SK-N-SH treated with all-trans-retinoic acid at 6 μM for 48 hours (cell line): ENCODE results near the gene RRAS2.

Source experiments
- ATAC-seq: fragments of 200-7000 bp; cut with Tn5 transposase; 3 replicates; pipeline ENCODE4 v1.9.1; 2020; ENCODE audit warnings: mild to moderate bottlenecking, moderate library complexity
- ARNTL ChIP-seq: fragments of 450-650 bp; formaldehyde crosslinking; IDR thresholded peaks from 2 replicates; pipeline ENCODE4 v1.5.0; 2020; ENCODE audit warnings: low read depth, mild to moderate bottlenecking, moderate library complexity, borderline replicate concordance
- BACH2 ChIP-seq: fragments of 250-450 bp; sonication (Bioruptor Pico); IDR thresholded peaks from 2 replicates; pipeline ENCODE4 v1.9.0; 2021; ENCODE audit warnings: mild to moderate bottlenecking, borderline replicate concordance
- CSDC2 ChIP-seq: fragments of 250-450 bp; sonication (Bioruptor Pico); IDR thresholded peaks from 2 replicates; pipeline ENCODE4 v1.5.0; 2020; ENCODE audit warnings: mild to moderate bottlenecking, moderate library complexity
- ESRRG ChIP-seq: fragments of 250-450 bp; sonication (Bioruptor Pico); IDR thresholded peaks from 2 replicates; pipeline ENCODE4 v1.6.1; 2021; ENCODE audit warnings: mild to moderate bottlenecking
- GLIS3 ChIP-seq: fragments of 250-450 bp; sonication (Bioruptor Pico); IDR thresholded peaks from 2 replicates; pipeline ENCODE4 v1.5.0; 2020; ENCODE audit warnings: mild to moderate bottlenecking, moderate library complexity
- ISL1 ChIP-seq: fragments of 250-450 bp; sonication (Bioruptor Pico); IDR thresholded peaks from 2 replicates; pipeline ENCODE4 v2.1.2; 2022; ENCODE audit warnings: mild to moderate bottlenecking, moderate library complexity
- POU6F1 ChIP-seq: fragments of 250-450 bp; sonication (Bioruptor Pico); IDR thresholded peaks from 2 replicates; pipeline ENCODE4 v1.8.0; 2021; ENCODE audit warnings: low read depth, mild to moderate bottlenecking, moderate library complexity, borderline replicate concordance
- PPARA ChIP-seq: fragments of 250-450 bp; sonication (Bioruptor Pico); IDR thresholded peaks from 2 replicates; pipeline ENCODE4 v1.5.0; 2020; ENCODE audit warnings: mild to moderate bottlenecking, borderline replicate concordance
- RARB ChIP-seq: fragments of 250-450 bp; sonication (Bioruptor Pico); IDR thresholded peaks from 2 replicates; pipeline ENCODE4 v1.8.0; 2021; ENCODE audit warnings: mild to moderate bottlenecking, moderate library complexity
- SNAI2 ChIP-seq: fragments of 250-450 bp; sonication (Bioruptor Pico); IDR thresholded peaks from 2 replicates; pipeline ENCODE4 v1.5.0; 2020; ENCODE audit warnings: mild to moderate bottlenecking, moderate library complexity
- TCF4 ChIP-seq: fragments of 250-450 bp; sonication (Bioruptor Pico); IDR thresholded peaks from 2 replicates; pipeline ENCODE4 v1.8.0; 2021; ENCODE audit warnings: mild to moderate bottlenecking, moderate library complexity, borderline replicate concordance
- TSHZ2 ChIP-seq: fragments of 250-450 bp; sonication (Bioruptor Pico); IDR thresholded peaks from 2 replicates; pipeline ENCODE4 v1.5.0; 2020; ENCODE audit warnings: mild to moderate bottlenecking, moderate library complexity
- ZFP3 ChIP-seq: fragments of 250-450 bp; sonication (Bioruptor Pico); IDR thresholded peaks from 2 replicates; pipeline ENCODE4 v1.5.0; 2020; ENCODE audit warnings: mild to moderate bottlenecking, moderate library complexity
- ZFP30 ChIP-seq: fragments of 450-650 bp; formaldehyde crosslinking; IDR thresholded peaks from 2 replicates; pipeline ENCODE4 v1.5.0; 2022; ENCODE audit warnings: mild to moderate bottlenecking, moderate library complexity
- ZNF565 ChIP-seq: fragments of 450-650 bp; formaldehyde crosslinking; conservative IDR thresholded peaks from 2 replicates; pipeline ENCODE4 v1.5.0; 2020; ENCODE audit warnings: low read depth, mild to moderate bottlenecking, moderate library complexity
- ZNF70 ChIP-seq: fragments of 450-650 bp; formaldehyde crosslinking; IDR thresholded peaks from 2 replicates; pipeline ENCODE4 v1.5.0; 2020; ENCODE audit warnings: mild to moderate bottlenecking, moderate library complexity
- ZNF8 ChIP-seq: fragments of 450-650 bp; formaldehyde crosslinking; IDR thresholded peaks from 2 replicates; pipeline ENCODE4 v1.5.0; 2020; ENCODE audit warnings: mild to moderate bottlenecking, moderate library complexity
- TF ChIP-seq, protein P1 (sequence below): fragments of 250-450 bp; sonication (Bioruptor Pico); IDR thresholded peaks from 2 replicates; pipeline ENCODE4 v1.5.1; 2020; ENCODE audit warnings: low read depth, mild to moderate bottlenecking, moderate library complexity
- TF ChIP-seq, protein P2 (sequence below): fragments of 250-450 bp; sonication (Bioruptor Pico); IDR thresholded peaks from 2 replicates; pipeline ENCODE4 v1.5.1; 2021; ENCODE audit warnings: mild to moderate bottlenecking, moderate library complexity
- TF ChIP-seq, protein P3 (sequence below): fragments of 250-450 bp; sonication (Bioruptor Pico); IDR thresholded peaks from 2 replicates; pipeline ENCODE4 v1.8.0; 2020; ENCODE audit warnings: mild to moderate bottlenecking, moderate library complexity, borderline replicate concordance

The RRAS2 gene

GRCh38 chr11:14245444-14245843, 113.5 kb downstream of the RRAS2 start:
- no peak for ATAC-seq
- TF ChIP-seq, protein P1, sequence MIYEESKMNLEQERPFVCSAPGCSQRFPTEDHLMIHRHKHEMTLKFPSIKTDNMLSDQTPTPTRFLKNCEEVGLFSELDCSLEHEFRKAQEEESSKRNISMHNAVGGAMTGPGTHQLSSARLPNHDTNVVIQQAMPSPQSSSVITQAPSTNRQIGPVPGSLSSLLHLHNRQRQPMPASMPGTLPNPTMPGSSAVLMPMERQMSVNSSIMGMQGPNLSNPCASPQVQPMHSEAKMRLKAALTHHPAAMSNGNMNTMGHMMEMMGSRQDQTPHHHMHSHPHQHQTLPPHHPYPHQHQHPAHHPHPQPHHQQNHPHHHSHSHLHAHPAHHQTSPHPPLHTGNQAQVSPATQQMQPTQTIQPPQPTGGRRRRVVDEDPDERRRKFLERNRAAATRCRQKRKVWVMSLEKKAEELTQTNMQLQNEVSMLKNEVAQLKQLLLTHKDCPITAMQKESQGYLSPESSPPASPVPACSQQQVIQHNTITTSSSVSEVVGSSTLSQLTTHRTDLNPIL (CRISPR knock-in tag): no peak
- TF ChIP-seq PPARA (CRISPR knock-in tag): no peak
- TF ChIP-seq, all 23 proteins: peak for 0

GRCh38 chr11:14244926-14245325, 114.1 kb downstream of the RRAS2 start:
- no peak for ATAC-seq
- TF ChIP-seq ARNTL (CRISPR knock-in tag): no peak

DNA sequence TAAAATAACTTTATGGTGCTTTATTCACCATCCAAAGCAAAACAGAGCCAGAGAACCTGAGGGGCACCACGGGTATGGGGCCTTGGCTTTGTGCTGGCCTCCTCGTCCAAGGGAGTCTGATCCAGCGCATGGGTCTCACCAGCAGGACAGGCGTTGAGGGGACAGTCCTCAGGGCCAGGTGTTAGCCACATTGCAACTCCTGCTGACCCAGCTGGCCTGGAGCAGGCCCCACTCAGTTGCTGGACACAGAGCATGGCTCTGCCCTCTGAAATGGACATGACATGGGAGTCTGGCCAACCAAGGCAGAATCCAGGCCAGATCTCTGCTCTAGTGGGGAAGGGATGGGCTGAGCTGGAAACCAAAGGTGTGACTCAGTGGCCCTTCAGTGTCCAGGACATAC, 116.2 kb downstream of the RRAS2 start:
- no peak for ATAC-seq
- TF ChIP-seq BACH2 (no peak), ZNF70 (CRISPR knock-in tag) (no peak), ZNF8 (CRISPR knock-in tag) (no peak), ARNTL (CRISPR knock-in tag) (no peak), ISL1 (no peak), POU6F1 (no peak), CSDC2 (CRISPR knock-in tag) (no peak), TCF4 (CRISPR knock-in tag) (no peak), ZNF565 (CRISPR knock-in tag) (no peak), SNAI2 (CRISPR knock-in tag) (no peak), TSHZ2 (no peak), ESRRG (CRISPR knock-in tag) (no peak), RARB (CRISPR knock-in tag) (no peak), ZFP30 (CRISPR knock-in tag) (no peak), ZFP3 (no peak), GLIS3 (no peak)
- TF ChIP-seq, protein P2, sequence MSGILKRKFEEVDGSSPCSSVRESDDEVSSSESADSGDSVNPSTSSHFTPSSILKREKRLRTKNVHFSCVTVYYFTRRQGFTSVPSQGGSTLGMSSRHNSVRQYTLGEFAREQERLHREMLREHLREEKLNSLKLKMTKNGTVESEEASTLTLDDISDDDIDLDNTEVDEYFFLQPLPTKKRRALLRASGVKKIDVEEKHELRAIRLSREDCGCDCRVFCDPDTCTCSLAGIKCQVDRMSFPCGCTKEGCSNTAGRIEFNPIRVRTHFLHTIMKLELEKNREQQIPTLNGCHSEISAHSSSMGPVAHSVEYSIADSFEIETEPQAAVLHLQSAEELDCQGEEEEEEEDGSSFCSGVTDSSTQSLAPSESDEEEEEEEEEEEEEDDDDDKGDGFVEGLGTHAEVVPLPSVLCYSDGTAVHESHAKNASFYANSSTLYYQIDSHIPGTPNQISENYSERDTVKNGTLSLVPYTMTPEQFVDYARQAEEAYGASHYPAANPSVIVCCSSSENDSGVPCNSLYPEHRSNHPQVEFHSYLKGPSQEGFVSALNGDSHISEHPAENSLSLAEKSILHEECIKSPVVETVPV (CRISPR knock-in tag): no peak
- TF ChIP-seq, protein P3, sequence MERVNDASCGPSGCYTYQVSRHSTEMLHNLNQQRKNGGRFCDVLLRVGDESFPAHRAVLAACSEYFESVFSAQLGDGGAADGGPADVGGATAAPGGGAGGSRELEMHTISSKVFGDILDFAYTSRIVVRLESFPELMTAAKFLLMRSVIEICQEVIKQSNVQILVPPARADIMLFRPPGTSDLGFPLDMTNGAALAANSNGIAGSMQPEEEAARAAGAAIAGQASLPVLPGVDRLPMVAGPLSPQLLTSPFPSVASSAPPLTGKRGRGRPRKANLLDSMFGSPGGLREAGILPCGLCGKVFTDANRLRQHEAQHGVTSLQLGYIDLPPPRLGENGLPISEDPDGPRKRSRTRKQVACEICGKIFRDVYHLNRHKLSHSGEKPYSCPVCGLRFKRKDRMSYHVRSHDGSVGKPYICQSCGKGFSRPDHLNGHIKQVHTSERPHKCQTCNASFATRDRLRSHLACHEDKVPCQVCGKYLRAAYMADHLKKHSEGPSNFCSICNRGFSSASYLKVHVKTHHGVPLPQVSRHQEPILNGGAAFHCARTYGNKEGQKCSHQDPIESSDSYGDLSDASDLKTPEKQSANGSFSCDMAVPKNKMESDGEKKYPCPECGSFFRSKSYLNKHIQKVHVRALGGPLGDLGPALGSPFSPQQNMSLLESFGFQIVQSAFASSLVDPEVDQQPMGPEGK (CRISPR knock-in tag): no peak
- TF ChIP-seq, protein P1 (CRISPR knock-in tag): no peak
